Kidney tubule cell (primary cell): ENCODE results near the gene SMS.

ENCODE experiments used
- DNase-seq: peaks from one replicate; pipeline ENCODE4 v3.0.0-alpha.2; 2018; ENCODE audit warnings: low spot score

The SMS gene

DNA sequence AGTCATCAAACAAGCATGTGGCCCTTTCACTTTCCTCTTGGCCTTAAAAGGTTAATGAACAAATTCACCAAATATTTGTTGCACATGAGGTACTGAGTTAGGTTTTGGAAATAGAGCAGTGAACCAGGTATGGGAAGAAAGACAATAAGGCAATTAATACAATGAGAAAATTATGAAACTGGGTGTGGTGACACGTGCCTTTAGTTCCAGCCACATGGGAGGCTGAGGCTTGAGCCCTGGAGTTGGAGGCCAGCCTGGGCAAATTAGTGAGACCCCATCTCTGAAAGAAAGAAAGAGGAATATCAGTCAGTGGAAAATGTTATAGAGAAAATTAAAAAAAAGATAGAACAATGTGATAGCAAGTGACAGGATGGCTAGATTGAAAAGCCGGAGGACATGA is 99.7 kb downstream of the SMS start:
- DNase-seq: no peak

GRCh38 chrX:22041907-22042530 is 101.5 kb downstream of the SMS start:
- DNase-seq: no peak

DNA sequence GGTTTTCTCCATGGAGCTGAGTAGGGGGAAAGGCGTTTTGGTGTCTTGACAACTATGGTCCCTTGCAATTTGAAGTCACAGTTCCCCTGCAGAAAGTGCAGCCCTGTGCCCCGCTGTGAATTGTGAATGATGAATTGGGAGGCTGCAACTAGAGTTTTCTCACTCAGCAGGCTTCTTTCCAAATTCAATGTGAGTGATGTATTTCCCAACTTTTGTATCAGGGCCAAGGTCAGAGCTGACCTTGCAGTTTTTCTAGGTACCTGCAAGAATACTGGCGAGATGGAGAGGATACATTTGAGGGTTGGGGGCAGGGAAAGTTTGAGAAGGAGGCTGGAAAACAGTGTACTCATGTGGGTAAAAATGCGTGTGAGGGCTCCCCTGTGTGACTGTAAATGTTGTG is 103.4 kb downstream of the SMS start:
- no peak for DNase-seq
